ENCODE measurements around the gene ACTN1. TPM values are rescaled to one million over a fixed set of nuclear protein-coding genes. Genes with fewer than 3 reads are reported as not detected.
A peak's percentile ranks its signal among the peaks of the same experiment; 100 is the strongest.

The ACTN1 gene
- polyA plus RNA-seq, 1 experiment, result 641 TPM

GRCh38 chr14:68939181-68939892 lies 39.8 kb downstream of the ACTN1 start:
- H3K9me3 ChIP-seq (ENCODE audit: control insufficient read depth, insufficient read depth, low read length), result no peaks in the 10 kb centered on the region
- POLR2A ChIA-PET, result interaction anchor here (1.0 to 2.2 kb wide), 10 partner anchors 10 to 120 kb away, joined by 3 to 25 read pairs (median 4); no protein-coding TSS in a partner anchor
- TF ChIP-seq CTCF (IDR thresholded peaks at IDR 0.05; ENCODE audit: low read depth, low read length), result no peak
- no peak for DNase-seq (ENCODE audit: low read depth, low spot score)
- H3K27me3 ChIP-seq (ENCODE audit: control insufficient read depth, insufficient read depth, low read length), result no peaks in the 10 kb centered on the region
- no peak overlapping the region; the same call in 1 of the 2 replicates for H3K4me3 ChIP-seq (ENCODE audit: low read depth, low read length)
- peak overlapping the region; percentile 90 for H3K27ac ChIP-seq (ENCODE audit: low read depth, low read length)
- CTCF ChIA-PET, result interaction anchor here (0.8 to 2.2 kb wide), 6 partner anchors 13 to 168 kb away, joined by 3 to 11 read pairs (median 6); no protein-coding TSS in a partner anchor

- Histone ChIP-seq H3K27ac (ENCODE audit: low read depth, low read length) (peak overlapping the region; percentile 90), H3K27me3 (ENCODE audit: control insufficient read depth, insufficient read depth, low read length) (no peaks in the 10 kb centered on the region), H3K9me3 (ENCODE audit: control insufficient read depth, insufficient read depth, low read length) (no peaks in the 10 kb centered on the region), H3K4me3 (ENCODE audit: low read depth, low read length) (no peak overlapping the region)
- no peak for DNase-seq (ENCODE audit: low read depth, low spot score)
- ChIA-PET CTCF (interaction anchor here (0.8 to 2.2 kb wide), 4 partner anchors 26 to 169 kb away, joined by 3 to 11 read pairs (median 6); no protein-coding TSS in a partner anchor), POLR2A (interaction anchor here (2.2 kb wide), 1 partner anchor 38 kb away, joined by 25 read pairs; no protein-coding TSS in a partner anchor)
- TF ChIP-seq CTCF (IDR thresholded peaks at IDR 0.05; ENCODE audit: low read depth, low read length), result no peak
These were observed 40.6 kb downstream of the ACTN1 start for GRCh38 chr14:68938271-68939150.

GRCh38 chr14:68937471-68938270 lies 41.4 kb downstream of the ACTN1 start:
- no peaks in the 10 kb centered on the region for H3K9me3 ChIP-seq (ENCODE audit: control insufficient read depth, insufficient read depth, low read length)
- H3K27me3 ChIP-seq (ENCODE audit: control insufficient read depth, insufficient read depth, low read length), result no peaks in the 10 kb centered on the region
- peak overlapping the region; percentile 52 for H3K27ac ChIP-seq (ENCODE audit: low read depth, low read length)
- peak; percentile 35 for TF ChIP-seq CTCF (IDR thresholded peaks at IDR 0.05; ENCODE audit: low read depth, low read length)
- POLR2A ChIA-PET, result interaction anchor here (0.5 to 0.6 kb wide), 2 partner anchors 214 to 220 kb away, joined by 3 to 4 read pairs; no protein-coding TSS in a partner anchor
- DNase-seq (ENCODE audit: low read depth, low spot score), result no peak
- CTCF ChIA-PET, result interaction anchor here (1.5 kb wide), 1 partner anchor 152 kb away, joined by 3 read pairs; no protein-coding TSS in a partner anchor
- no peak overlapping the region for H3K4me3 ChIP-seq (ENCODE audit: low read depth, low read length)

GRCh38 chr14:68936980-68937379 lies 42.1 kb downstream of the ACTN1 start:
- no peak overlapping the region for H3K4me3 ChIP-seq (ENCODE audit: low read depth, low read length)
- no peaks in the 10 kb centered on the region for H3K27me3 ChIP-seq (ENCODE audit: control insufficient read depth, insufficient read depth, low read length)
- DNase-seq (ENCODE audit: low read depth, low spot score), result no peak
- no peak for TF ChIP-seq CTCF (IDR thresholded peaks at IDR 0.05; ENCODE audit: low read depth, low read length)
- H3K27ac ChIP-seq (ENCODE audit: low read depth, low read length), result no peak overlapping the region
- no peaks in the 10 kb centered on the region for H3K9me3 ChIP-seq (ENCODE audit: control insufficient read depth, insufficient read depth, low read length)
- ChIA-PET CTCF (interaction anchor here (1.0 to 1.5 kb wide), 2 partner anchors 11 to 153 kb away, joined by 3 to 4 read pairs; no protein-coding TSS in a partner anchor), POLR2A (interaction anchor here (0.6 kb wide), 1 partner anchor 221 kb away, joined by 4 read pairs; no protein-coding TSS in a partner anchor)

Measured in AG04450 (cell line).